Adrenal gland (tissue), 5 donors: ENCODE data around the gene SLC22A5.
"Not testable (repeated sequence)": the region's sequence is repeated elsewhere in the genome, so short reads cannot be mapped to it uniquely, and the experiment has no call there.

Experiments
- POLR2A ChIP-seq, 2 donors: fragments of 450-650 bp; IDR thresholded peaks; one replicate each; pipeline ENCODE4 v1.6.1; 2017; ENCODE audit warnings: antibody characterized with exemption in 2 of 2, mild to moderate bottlenecking in 2 of 2, moderate library complexity in 1 of 2
- TF ChIP-seq, protein P1 (sequence below), 6 experiments: fragments of 450-650 bp in 4 of 6; fragments of 200-600 bp in 2 of 6; sonication (generic) in 1 of 6; IDR thresholded peaks; 1 replicate in 5 of 6; 2 replicates in 1 of 6; pipeline versions ENCODE4 v1.5.1 to v1.8.0; 2016 to 2021; ENCODE audit warnings: antibody characterized with exemption in 6 of 6, mild to moderate bottlenecking in 2 of 6, moderate library complexity in 1 of 6
- donor health status: DM: no; HTN: no; CAD: no.

DNA sequence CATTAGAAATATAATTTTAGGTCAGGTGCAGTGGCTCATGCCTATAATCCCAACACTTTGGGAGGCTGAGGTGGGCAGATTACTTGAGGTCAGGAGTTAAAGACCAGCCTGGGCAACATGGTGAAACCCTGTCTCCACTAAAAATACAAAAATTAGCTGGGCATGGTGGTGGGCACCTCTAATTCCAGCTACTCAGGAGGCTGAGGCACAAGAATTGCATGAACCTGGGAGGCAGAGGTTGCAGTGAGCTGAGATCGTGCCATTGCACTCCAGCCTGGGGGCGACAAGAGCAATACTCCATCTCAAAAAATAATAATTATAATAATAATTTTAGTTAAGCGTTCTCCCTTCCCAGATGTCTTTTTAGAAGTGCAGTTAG is 68.7 kb downstream of the SLC22A5 start:
- TF ChIP-seq, protein P1, sequence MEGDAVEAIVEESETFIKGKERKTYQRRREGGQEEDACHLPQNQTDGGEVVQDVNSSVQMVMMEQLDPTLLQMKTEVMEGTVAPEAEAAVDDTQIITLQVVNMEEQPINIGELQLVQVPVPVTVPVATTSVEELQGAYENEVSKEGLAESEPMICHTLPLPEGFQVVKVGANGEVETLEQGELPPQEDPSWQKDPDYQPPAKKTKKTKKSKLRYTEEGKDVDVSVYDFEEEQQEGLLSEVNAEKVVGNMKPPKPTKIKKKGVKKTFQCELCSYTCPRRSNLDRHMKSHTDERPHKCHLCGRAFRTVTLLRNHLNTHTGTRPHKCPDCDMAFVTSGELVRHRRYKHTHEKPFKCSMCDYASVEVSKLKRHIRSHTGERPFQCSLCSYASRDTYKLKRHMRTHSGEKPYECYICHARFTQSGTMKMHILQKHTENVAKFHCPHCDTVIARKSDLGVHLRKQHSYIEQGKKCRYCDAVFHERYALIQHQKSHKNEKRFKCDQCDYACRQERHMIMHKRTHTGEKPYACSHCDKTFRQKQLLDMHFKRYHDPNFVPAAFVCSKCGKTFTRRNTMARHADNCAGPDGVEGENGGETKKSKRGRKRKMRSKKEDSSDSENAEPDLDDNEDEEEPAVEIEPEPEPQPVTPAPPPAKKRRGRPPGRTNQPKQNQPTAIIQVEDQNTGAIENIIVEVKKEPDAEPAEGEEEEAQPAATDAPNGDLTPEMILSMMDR (IDR thresholded peaks at IDR 0.05) = not testable (repeated sequence)
- TF ChIP-seq POLR2A (IDR thresholded peaks at IDR 0.05) = not testable (repeated sequence)
